ENCODE results near the gene NDUFAF8.

NDUFAF8 gene

GRCh38 chr17:81273698-81274470 lies 34.8 kb downstream of the NDUFAF8 start:
- TF ChIP-seq ZNF624 (tag by site-specific recombination; IDR thresholded peaks at IDR 0.05) (no peak), ZNF580 (tag by site-specific recombination; IDR thresholded peaks at IDR 0.05) (no peak), SCRT2 (tag by site-specific recombination; IDR thresholded peaks at IDR 0.05) (peak; percentile 51), ZNF354C (tag by site-specific recombination; IDR thresholded peaks at IDR 0.05; ENCODE audit: borderline replicate concordance, low read depth) (no peak), ZNF529 (tag by site-specific recombination; IDR thresholded peaks at IDR 0.05; ENCODE audit: insufficient replicate concordance) (no peak)
- Histone ChIP-seq H3K9me3 (ENCODE audit: control insufficient read depth, insufficient read depth, low read depth, low read length) (no peaks in the 10 kb centered on the region), H3K4me1 (ENCODE audit: control insufficient read depth, insufficient read depth, low read length) (no peaks in the 10 kb centered on the region), H3K36me3 (ENCODE audit: control insufficient read depth in 2 of 2, insufficient read depth in 1 of 2, low read length in 2 of 2) (peaks cover 15 to 94% of the 10 kb centered on the region in 2 experiments; a peak in 2 of 3 replicates), H3K27ac (ENCODE audit: extremely low read depth, low read depth, low read length) (peak overlapping the region; percentile 41; the same call in 1 of the 2 replicates), H3K4me3 (ENCODE audit: low read depth, low read length) (no peak overlapping the region)
- CTCF ChIA-PET: interaction anchor here (0.6 kb wide), 2 partner anchors 20 to 1046 kb away, joined by 5 read pairs; no protein-coding TSS in a partner anchor
- POLR2A ChIA-PET: no interaction called here

- H3K27ac ChIP-seq (ENCODE audit: extremely low read depth, low read depth, low read length): peak overlapping the region; percentile 41; the same call in 1 of the 2 replicates
- TF ChIP-seq ZNF645 (tag by site-specific recombination; IDR thresholded peaks at IDR 0.05) (no peak), BCL6B (tag by site-specific recombination; IDR thresholded peaks at IDR 0.05) (no peak), ZNF658 (tag by site-specific recombination; IDR thresholded peaks at IDR 0.05) (no peak), ZNF664 (tag by site-specific recombination; IDR thresholded peaks at IDR 0.05) (no peak), SALL2 (tag by site-specific recombination; IDR thresholded peaks at IDR 0.05; ENCODE audit: borderline replicate concordance) (no peak), ZNF621 (tag by site-specific recombination; IDR thresholded peaks at IDR 0.05) (no peak), ZNF488 (tag by site-specific recombination; IDR thresholded peaks at IDR 0.05) (no peak), FEZF1 (tag by site-specific recombination; IDR thresholded peaks at IDR 0.05) (no peak), ZBTB1 (tag by site-specific recombination; IDR thresholded peaks at IDR 0.05) (no peak), ZBTB8A (tag by site-specific recombination; IDR thresholded peaks at IDR 0.05) (no peak), HOXA7 (CRISPR knock-in tag; IDR thresholded peaks at IDR 0.05; ENCODE audit: borderline replicate concordance) (no peak), ZNF776 (tag by site-specific recombination; IDR thresholded peaks at IDR 0.05; ENCODE audit: borderline replicate concordance) (no peak), PRDM1 (tag by site-specific recombination; IDR thresholded peaks at IDR 0.05) (no peak), ZNF548 (tag by site-specific recombination; IDR thresholded peaks at IDR 0.05) (no peak), ZNF837 (tag by site-specific recombination; IDR thresholded peaks at IDR 0.05) (no peak)
- ChIA-PET CTCF (interaction anchor here (0.6 kb wide), 4 partner anchors 20 to 1047 kb away, joined by 3 to 5 read pairs (median 4); no protein-coding TSS in a partner anchor), POLR2A (no interaction called here)
- no peaks in the 10 kb centered on the region for H3K4me1 ChIP-seq (ENCODE audit: control insufficient read depth, insufficient read depth, low read length)
- H3K4me3 ChIP-seq (ENCODE audit: low read depth, low read length): no peak overlapping the region
- H3K9me3 ChIP-seq (ENCODE audit: control insufficient read depth, insufficient read depth, low read depth, low read length): no peaks in the 10 kb centered on the region
- H3K36me3 ChIP-seq (ENCODE audit: control insufficient read depth in 2 of 2, insufficient read depth in 1 of 2, low read length in 2 of 2): peaks cover 10 to 94% of the 10 kb centered on the region in 2 experiments
Observed at GRCh38 chr17:81274471-81274855, 35.3 kb downstream of the NDUFAF8 start.

Measured in HEK293 (cell line).